Loucy (cell line): Measurements from ENCODE around the gene FAM219B.

ENCODE experiments used
- H2AFZ ChIP-seq: fragments of 200-600 bp; sonication (generic); 2 replicates; pipeline ENCODE4 v1.6.0; 2016; ENCODE audit warnings: antibody characterized with exemption, mild to moderate bottlenecking, low read length, moderate library complexity
- H3F3A ChIP-seq: fragments of 200-600 bp; 2 replicates; pipeline ENCODE4 v1.6.0; 2016; ENCODE audit warnings: antibody characterized with exemption, low read depth, mild to moderate bottlenecking
- H3K27me3 ChIP-seq: fragments of 200-600 bp; sonication (generic); 2 replicates; pipeline ENCODE4 v1.6.1; 2014; ENCODE audit warnings: low read length, mild to moderate bottlenecking; ENCODE audit not compliant: insufficient read depth, poor library complexity, severe bottlenecking
- H3K36me3 ChIP-seq: fragments of 200-600 bp; sonication (generic); 2 replicates; pipeline ENCODE4 v1.6.1; 2016; ENCODE audit warnings: low read length; ENCODE audit not compliant: insufficient read depth
- H3K4me1 ChIP-seq: fragments of 200-600 bp; sonication (generic); 2 replicates; pipeline ENCODE4 v1.5.1; 2014; ENCODE audit warnings: low read length, mild to moderate bottlenecking; ENCODE audit not compliant: insufficient read depth, poor library complexity, severe bottlenecking
- H3K4me2 ChIP-seq: fragments of 200-600 bp; sonication (generic); 2 replicates; pipeline ENCODE4 v1.6.0; 2014; ENCODE audit warnings: antibody characterized with exemption, low read length, low read depth, mild to moderate bottlenecking; ENCODE audit not compliant: poor library complexity, severe bottlenecking
- H3K4me3 ChIP-seq: fragments of 200-600 bp; sonication (generic); 2 replicates; pipeline ENCODE4 v1.5.1; 2014; ENCODE audit warnings: low read length, mild to moderate bottlenecking, mixed read lengths; ENCODE audit not compliant: poor library complexity, severe bottlenecking
- H3K79me2 ChIP-seq: fragments of 200-600 bp; sonication (generic); 2 replicates; pipeline ENCODE4 v1.6.1; 2014; ENCODE audit warnings: low read length; ENCODE audit not compliant: insufficient read depth
- H3K9ac ChIP-seq: fragments of 200-600 bp; sonication (generic); 2 replicates; pipeline ENCODE4 v1.6.0; 2014; ENCODE audit warnings: mild to moderate bottlenecking, low read depth, low read length, moderate library complexity; ENCODE audit not compliant: poor library complexity, severe bottlenecking
- H3K9me2 ChIP-seq: fragments of 200-600 bp; sonication (generic); replicated peaks from 2 replicates; pipeline ENCODE4 v1.6.1; 2016; ENCODE audit warnings: low read depth, low read length, mixed read lengths
- H3K9me3 ChIP-seq: fragments of 200-600 bp; sonication (generic); 2 replicates; pipeline ENCODE4 v1.6.1; 2014; ENCODE audit warnings: mild to moderate bottlenecking, antibody characterized with exemption, low read length, low read depth; ENCODE audit not compliant: insufficient read depth
- H4K20me1 ChIP-seq: fragments of 200-600 bp; sonication (generic); 2 replicates; pipeline ENCODE4 v1.6.0; 2014; ENCODE audit warnings: antibody characterized with exemption, low read length, mild to moderate bottlenecking; ENCODE audit not compliant: insufficient read depth, poor library complexity, severe bottlenecking
- CTCF ChIP-seq: fragments of 200-600 bp; sonication (generic); conservative IDR thresholded peaks from 2 replicates; pipeline ENCODE4 v1.5.1; 2014; ENCODE audit warnings: mild to moderate bottlenecking, antibody characterized with exemption, low read length
- EZH2phosphoT487 ChIP-seq: fragments of 200-600 bp; IDR thresholded peaks from 2 replicates; pipeline ENCODE4 v1.6.1; 2018; ENCODE audit warnings: antibody characterized with exemption, mild to moderate bottlenecking, moderate library complexity, borderline replicate concordance

FAM219B gene

GRCh38 chr15:74878273-74878672 lies 28.4 kb downstream of the FAM219B start:
- no peaks in the 10 kb centered on the region for H3K9me2 ChIP-seq
- H2AFZ ChIP-seq = no peak overlapping the region
- H3K36me3 ChIP-seq = no peaks in the 10 kb centered on the region
- no peaks in the 10 kb centered on the region for H3K27me3 ChIP-seq
- no peaks in the 10 kb centered on the region for H3K79me2 ChIP-seq
- peaks cover 7% of the 10 kb centered on the region for H3K4me1 ChIP-seq
- H3K9ac ChIP-seq = no peak overlapping the region
- H3F3A ChIP-seq = no peaks in the 10 kb centered on the region
- no peaks in the 10 kb centered on the region for H3K9me3 ChIP-seq
- TF ChIP-seq CTCF = no peak
- TF ChIP-seq EZH2phosphoT487 = no peak
- H4K20me1 ChIP-seq = no peaks in the 10 kb centered on the region
- H3K4me3 ChIP-seq = no peak overlapping the region
- H3K4me2 ChIP-seq = no peak overlapping the region

GRCh38 chr15:74873756-74874424 lies 32.8 kb downstream of the FAM219B start:
- peaks cover 18% of the 10 kb centered on the region for H3F3A ChIP-seq
- no peak for TF ChIP-seq CTCF
- TF ChIP-seq EZH2phosphoT487 = no peak
- no peaks in the 10 kb centered on the region for H3K27me3 ChIP-seq
- peak overlapping the region; percentile 98 for H3K4me2 ChIP-seq
- H4K20me1 ChIP-seq = peaks cover 28% of the 10 kb centered on the region
- H3K9me3 ChIP-seq = no peaks in the 10 kb centered on the region
- no peaks in the 10 kb centered on the region for H3K36me3 ChIP-seq
- H3K79me2 ChIP-seq = peaks cover 40% of the 10 kb centered on the region
- peak overlapping the region; percentile 99 for H3K4me3 ChIP-seq
- peak overlapping the region; percentile 96 for H2AFZ ChIP-seq
- H3K9me2 ChIP-seq = no peaks in the 10 kb centered on the region
- H3K9ac ChIP-seq = peak overlapping the region; percentile 88
- peaks cover 35% of the 10 kb centered on the region for H3K4me1 ChIP-seq

- peaks cover 42% of the 10 kb centered on the region for H3K79me2 ChIP-seq
- no peak for TF ChIP-seq CTCF
- TF ChIP-seq EZH2phosphoT487 = no peak
- peaks cover 28% of the 10 kb centered on the region for H4K20me1 ChIP-seq
- peaks cover 42% of the 10 kb centered on the region for H3K4me1 ChIP-seq
- H3F3A ChIP-seq = peaks cover 23% of the 10 kb centered on the region
- H2AFZ ChIP-seq = peak within 1 kb of the TSS; percentile 96
- no peaks in the 10 kb centered on the region for H3K36me3 ChIP-seq
- peak within 1 kb of the TSS; percentile 98 for H3K4me2 ChIP-seq
- H3K9me2 ChIP-seq = no peaks in the 10 kb centered on the region
- no peaks in the 10 kb centered on the region for H3K27me3 ChIP-seq
- H3K9me3 ChIP-seq = no peaks in the 10 kb centered on the region
- peak within 1 kb of the TSS; percentile 88 for H3K9ac ChIP-seq
- peak within 1 kb of the TSS; percentile 99 for H3K4me3 ChIP-seq
Observed at GRCh38 chr15:74873036-74873755, 33.5 kb downstream of the FAM219B start, which contains the start of gene SCAMP2. Gene SCAMP2, minus strand, starts transcription at chr15:74873365. Its CDS starts 110 bp downstream, at chr15:74873255.
